ENCODE data around the gene PLEKHA1. TPM values are rescaled to one million over a fixed set of nuclear protein-coding genes. Genes with fewer than 3 reads are reported as not detected.

Gene PLEKHA1
- total and polyA plus RNA-seq, 9 donors = 16.7 to 31.1 (median 27.1) TPM

GRCh38 chr10:122466951-122467381, 92.5 kb downstream of the PLEKHA1 start:
- DNase-seq = no peak
- no peak for TF ChIP-seq CTCF (IDR thresholded peaks at IDR 0.05)
- no peak for TF ChIP-seq POLR2A (IDR thresholded peaks at IDR 0.05)
- no peak for TF ChIP-seq EP300 (IDR thresholded peaks at IDR 0.05)
- Histone ChIP-seq H3K4me3 (no peak overlapping the region), H3K4me1 (ENCODE audit: insufficient read depth) (peaks cover 23% of the 10 kb centered on the region), H3K36me3 (no peaks in the 10 kb centered on the region), H3K27me3 (no peaks in the 10 kb centered on the region), H3K9me3 (no peaks in the 10 kb centered on the region), H3K27ac (no peak overlapping the region)
- 81 to 87% (median 81%) methylated on average over 8 of the region's 8 CpGs for WGBS, 3 donors
- intact Hi-C loops (cut with DNase I) = loop anchor here in 1 of 4 donors (10.0 kb wide), 1 partner anchor 98 kb away; the partner anchor contains the start of gene DMBT1

DNA sequence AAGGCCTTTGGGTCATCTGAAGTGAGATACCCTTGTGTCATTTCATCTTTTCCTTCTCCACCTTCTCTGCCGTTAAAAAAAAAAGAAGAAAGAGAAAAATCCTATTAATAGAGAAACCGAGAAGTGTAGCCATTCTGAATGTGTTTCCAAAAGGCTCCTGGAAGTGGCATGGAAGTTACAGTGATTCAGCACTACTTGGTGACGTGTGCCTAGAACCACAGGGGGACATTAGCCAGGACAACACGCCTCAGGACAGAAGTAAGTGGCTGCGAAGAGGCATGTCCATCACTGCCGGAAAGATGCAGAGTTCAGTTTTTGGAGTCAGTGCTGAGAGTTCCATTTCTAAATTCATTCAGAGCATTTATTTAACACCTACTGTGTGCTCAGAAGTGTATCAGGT, 93.2 kb downstream of the PLEKHA1 start:
- H3K27me3 ChIP-seq = no peaks in the 10 kb centered on the region
- no peak overlapping the region for H3K4me3 ChIP-seq
- intact Hi-C loops (cut with DNase I) = loop anchor here in 1 of 4 donors (10.0 kb wide), 1 partner anchor 97 kb away; the partner anchor contains the start of gene DMBT1
- WGBS, 3 donors = 85 to 96% (median 86%) methylated on average over 6 of the region's 6 CpGs
- DNase-seq = no peak
- H3K36me3 ChIP-seq = no peaks in the 10 kb centered on the region
- H3K9me3 ChIP-seq = no peaks in the 10 kb centered on the region
- H3K4me1 ChIP-seq (ENCODE audit: insufficient read depth) = peaks cover 26% of the 10 kb centered on the region
- no peak overlapping the region for H3K27ac ChIP-seq
- TF ChIP-seq POLR2A (IDR thresholded peaks at IDR 0.05) (no peak), EP300 (IDR thresholded peaks at IDR 0.05) (no peak), CTCF (IDR thresholded peaks at IDR 0.05) (no peak)

DNA sequence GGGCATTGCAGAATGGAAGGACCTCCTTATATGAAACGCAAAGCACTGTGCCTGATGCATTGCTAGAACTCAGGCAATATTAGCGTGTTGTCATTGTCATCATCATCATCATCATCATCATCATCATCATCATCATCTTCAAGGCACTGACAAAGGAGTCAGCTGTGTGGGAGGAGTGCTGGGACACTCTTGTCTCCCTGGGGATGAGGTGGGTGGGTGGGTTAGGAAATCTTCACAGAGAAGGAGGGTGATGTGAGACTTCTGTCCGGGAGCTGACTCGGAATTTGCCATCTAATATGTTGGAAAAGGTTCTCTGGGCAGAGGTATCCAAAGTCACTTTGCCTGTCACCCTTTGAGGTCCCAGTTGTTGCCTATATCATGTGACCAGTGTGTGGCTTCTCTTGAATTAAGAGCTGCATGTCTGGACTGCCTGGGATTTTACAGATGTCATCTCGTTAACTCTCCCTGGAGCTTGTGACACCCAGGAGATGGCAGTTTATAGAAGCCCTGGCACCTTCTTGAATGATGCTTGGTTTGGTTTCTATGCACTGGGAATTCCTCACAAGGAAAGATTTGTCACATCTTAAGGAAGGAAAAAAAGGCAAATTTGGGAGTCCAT, 93.9 kb downstream of the PLEKHA1 start:
- Histone ChIP-seq H3K9me3 (no peaks in the 10 kb centered on the region), H3K4me3 (no peak overlapping the region), H3K36me3 (no peaks in the 10 kb centered on the region), H3K27me3 (no peaks in the 10 kb centered on the region), H3K27ac (peak overlapping the region; percentile 28 to 43), H3K4me1 (ENCODE audit: insufficient read depth) (peaks cover 26% of the 10 kb centered on the region)
- no peak for DNase-seq
- no peak for TF ChIP-seq EP300 (IDR thresholded peaks at IDR 0.05)
- TF ChIP-seq CTCF (IDR thresholded peaks at IDR 0.05) = no peak
- no peak for TF ChIP-seq POLR2A (IDR thresholded peaks at IDR 0.05)
- 82 to 90% (median 87%) methylated on average over 5 of the region's 5 CpGs for WGBS, 3 donors
- intact Hi-C loops (cut with DNase I) = loop anchor here in 1 of 4 donors (10.0 kb wide), 1 partner anchor 96 kb away; the partner anchor contains the start of gene DMBT1

GRCh38 chr10:122468926-122469781, 94.6 kb downstream of the PLEKHA1 start:
- 15 to 32% (median 19%) methylated on average over 11 of the region's 11 CpGs for WGBS, 3 donors
- no peak overlapping the region for H3K4me3 ChIP-seq
- DNase-seq = peak; percentile 51 to 79 (median 72)
- H3K9me3 ChIP-seq = no peaks in the 10 kb centered on the region
- intact Hi-C loops (cut with DNase I) = loop anchor here in 1 of 4 donors (10.0 kb wide), 1 partner anchor 96 kb away; the partner anchor contains the start of gene DMBT1
- H3K27me3 ChIP-seq = no peaks in the 10 kb centered on the region
- H3K4me1 ChIP-seq (ENCODE audit: insufficient read depth) = peaks cover 26% of the 10 kb centered on the region
- H3K27ac ChIP-seq = peak overlapping the region; percentile 28 to 66
- no peaks in the 10 kb centered on the region for H3K36me3 ChIP-seq
- no peak for TF ChIP-seq CTCF (IDR thresholded peaks at IDR 0.05)
- peak; percentile 72 for TF ChIP-seq EP300 (IDR thresholded peaks at IDR 0.05)
